ENCODE data around the gene PPIP5K1. TPM values are rescaled to one million over a fixed set of nuclear protein-coding genes. Genes with fewer than 3 reads are reported as not detected.

Gene PPIP5K1
- polyA plus RNA-seq, 1 donor (not counting 4 experiments of a cell fraction or from before 2014, with no cell fraction given): 52.9 TPM

DNA sequence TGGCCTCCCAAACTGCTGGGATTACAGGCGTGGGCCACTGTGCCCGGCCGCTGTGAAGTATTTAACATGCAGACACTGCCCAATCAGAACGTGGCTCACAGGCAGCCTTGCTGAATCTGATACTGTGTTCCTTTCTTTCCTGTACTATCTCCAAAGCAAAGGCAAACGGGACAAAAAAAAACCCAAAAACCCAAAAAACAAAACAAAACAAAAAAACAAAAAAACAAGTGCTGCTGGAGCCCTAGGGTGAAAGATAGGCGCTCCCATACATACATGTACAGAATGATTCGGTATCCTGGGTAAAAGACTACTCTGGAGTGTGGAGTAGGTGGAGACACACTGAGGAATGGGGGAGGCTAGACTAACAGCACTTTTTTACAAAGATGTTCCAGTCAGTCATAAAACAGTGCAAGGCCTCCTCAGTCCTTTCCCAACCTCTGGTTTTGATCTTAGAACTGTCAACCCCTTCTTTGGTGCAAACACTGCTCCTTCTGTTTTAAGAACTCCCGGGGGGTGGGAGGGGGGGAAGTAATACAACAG, 80.3 kb downstream of the PPIP5K1 start:
- H3K4me1 ChIP-seq (ENCODE audit: control insufficient read depth, extremely low read depth, insufficient read depth, low read length): peaks cover 11% of the 10 kb centered on the region
- peaks cover 13% of the 10 kb centered on the region for H3K27me3 ChIP-seq (ENCODE audit: control insufficient read depth, extremely low read depth, insufficient read depth, low read length)
- TF ChIP-seq, protein P1, sequence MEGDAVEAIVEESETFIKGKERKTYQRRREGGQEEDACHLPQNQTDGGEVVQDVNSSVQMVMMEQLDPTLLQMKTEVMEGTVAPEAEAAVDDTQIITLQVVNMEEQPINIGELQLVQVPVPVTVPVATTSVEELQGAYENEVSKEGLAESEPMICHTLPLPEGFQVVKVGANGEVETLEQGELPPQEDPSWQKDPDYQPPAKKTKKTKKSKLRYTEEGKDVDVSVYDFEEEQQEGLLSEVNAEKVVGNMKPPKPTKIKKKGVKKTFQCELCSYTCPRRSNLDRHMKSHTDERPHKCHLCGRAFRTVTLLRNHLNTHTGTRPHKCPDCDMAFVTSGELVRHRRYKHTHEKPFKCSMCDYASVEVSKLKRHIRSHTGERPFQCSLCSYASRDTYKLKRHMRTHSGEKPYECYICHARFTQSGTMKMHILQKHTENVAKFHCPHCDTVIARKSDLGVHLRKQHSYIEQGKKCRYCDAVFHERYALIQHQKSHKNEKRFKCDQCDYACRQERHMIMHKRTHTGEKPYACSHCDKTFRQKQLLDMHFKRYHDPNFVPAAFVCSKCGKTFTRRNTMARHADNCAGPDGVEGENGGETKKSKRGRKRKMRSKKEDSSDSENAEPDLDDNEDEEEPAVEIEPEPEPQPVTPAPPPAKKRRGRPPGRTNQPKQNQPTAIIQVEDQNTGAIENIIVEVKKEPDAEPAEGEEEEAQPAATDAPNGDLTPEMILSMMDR (optimal IDR thresholded peaks at IDR 0.05 in 1 of 3, IDR thresholded peaks at IDR 0.05 in 1 of 3, conservative IDR thresholded peaks at IDR 0.05 in 1 of 3; ENCODE audit: extremely low read depth in 1 of 3, insufficient read depth in 2 of 3, low read length in 3 of 3): no peak
- no peak for TF ChIP-seq EZH2 (IDR thresholded peaks at IDR 0.05; ENCODE audit: low read length)
- peak overlapping the region; percentile 96 for H3K4me2 ChIP-seq (ENCODE audit: control insufficient read depth, extremely low read depth, insufficient read depth, low read depth, low read length)
- H2AFZ ChIP-seq (ENCODE audit: control insufficient read depth, low read length): peak overlapping the region; percentile 77
- dilution Hi-C loops (cut with MboI; ENCODE audit: extremely low pct_ligation_motif_present, low sequenced_read_pairs): no loop called here
- no peaks in the 10 kb centered on the region for H3K36me3 ChIP-seq (ENCODE audit: control insufficient read depth in 2 of 2, extremely low read depth in 1 of 2, insufficient read depth in 2 of 2, low read length in 2 of 2)
- H3K9me3 ChIP-seq (ENCODE audit: control insufficient read depth, low read depth, low read length): no peaks in the 10 kb centered on the region
- H3K9ac ChIP-seq (ENCODE audit: control insufficient read depth, extremely low read depth, insufficient read depth, low read length): no peak overlapping the region
- H3K27ac ChIP-seq (ENCODE audit: control insufficient read depth, insufficient read depth, low read length): no peak overlapping the region
- no peak for FAIRE-seq
- DNase-seq (ENCODE audit: low read depth, low spot score): no peak
- peak overlapping the region in 2 of 3 experiments; percentile 52 to 77 for H3K4me3 ChIP-seq (ENCODE audit: control insufficient read depth in 2 of 3, extremely low read depth in 1 of 3, insufficient read depth in 2 of 3, low read depth in 1 of 3, low read length in 3 of 3)
- H3K9me1 ChIP-seq (ENCODE audit: control insufficient read depth, extremely low read depth, insufficient read depth, low read length): no peaks in the 10 kb centered on the region
- H4K20me1 ChIP-seq (ENCODE audit: control insufficient read depth, extremely low read depth, insufficient read depth, low read length): no peaks in the 10 kb centered on the region
- no peaks in the 10 kb centered on the region for H3K79me2 ChIP-seq (ENCODE audit: control insufficient read depth, insufficient read depth, low read length)

- Histone ChIP-seq H3K27me3 (ENCODE audit: control insufficient read depth, extremely low read depth, insufficient read depth, low read length) (peaks cover 13% of the 10 kb centered on the region), H4K20me1 (ENCODE audit: control insufficient read depth, extremely low read depth, insufficient read depth, low read length) (no peaks in the 10 kb centered on the region), H3K9me1 (ENCODE audit: control insufficient read depth, extremely low read depth, insufficient read depth, low read length) (no peaks in the 10 kb centered on the region), H3K27ac (ENCODE audit: control insufficient read depth, insufficient read depth, low read length) (no peak overlapping the region), H3K9ac (ENCODE audit: control insufficient read depth, extremely low read depth, insufficient read depth, low read length) (no peak overlapping the region), H2AFZ (ENCODE audit: control insufficient read depth, low read length) (no peak overlapping the region), H3K9me3 (ENCODE audit: control insufficient read depth, low read depth, low read length) (no peaks in the 10 kb centered on the region), H3K4me1 (ENCODE audit: control insufficient read depth, extremely low read depth, insufficient read depth, low read length) (peaks cover 11% of the 10 kb centered on the region), H3K4me2 (ENCODE audit: control insufficient read depth, extremely low read depth, insufficient read depth, low read depth, low read length) (no peak overlapping the region), H3K36me3 (ENCODE audit: control insufficient read depth in 2 of 2, extremely low read depth in 1 of 2, insufficient read depth in 2 of 2, low read length in 2 of 2) (no peaks in the 10 kb centered on the region), H3K79me2 (ENCODE audit: control insufficient read depth, insufficient read depth, low read length) (no peaks in the 10 kb centered on the region), H3K4me3 (ENCODE audit: control insufficient read depth in 2 of 3, extremely low read depth in 1 of 3, insufficient read depth in 2 of 3, low read depth in 1 of 3, low read length in 3 of 3) (no peak overlapping the region)
- TF ChIP-seq, protein P1 (optimal IDR thresholded peaks at IDR 0.05 in 1 of 3, IDR thresholded peaks at IDR 0.05 in 1 of 3, conservative IDR thresholded peaks at IDR 0.05 in 1 of 3; ENCODE audit: extremely low read depth in 1 of 3, insufficient read depth in 2 of 3, low read length in 3 of 3): no peak
- TF ChIP-seq EZH2 (IDR thresholded peaks at IDR 0.05; ENCODE audit: low read length): no peak
- DNase-seq (ENCODE audit: low read depth, low spot score) (no peak), FAIRE-seq (no peak)
- dilution Hi-C loops (cut with MboI; ENCODE audit: extremely low pct_ligation_motif_present, low sequenced_read_pairs): no loop called here
Observed at GRCh38 chr15:43508991-43509659, 80.9 kb downstream of the PPIP5K1 start.
